Fibroblast of villous mesenchyme (primary cell): Measurements from ENCODE around the gene PXMP2. TPM values are rescaled to one million over a fixed set of nuclear protein-coding genes. Genes with fewer than 3 reads are reported as not detected.
A peak's percentile ranks its signal among the peaks of the same experiment; 100 is the strongest.
"Not testable (repeated sequence)": the region's sequence is repeated elsewhere in the genome, so short reads cannot be mapped to it uniquely, and the experiment has no call there.

ENCODE experiments used
- DNase-seq: peaks from one replicate; pipeline ENCODE4 v3.0.0-alpha.2; 2010; ENCODE audit warnings: low read depth
- H3K4me3 ChIP-seq: 2 replicates; pipeline ENCODE4 v1.5.1; 2011; ENCODE audit warnings: low read depth, mild to moderate bottlenecking, low read length
- total RNA-seq: library from RNA; depleted of rRNA; stranded (reverse); fragments of >200 nt; gene quantifications from 2 replicates; pipeline ENCODE4 v1.2.3, GENCODE V29; 2012
- TF ChIP-seq, protein P1 (sequence below): IDR thresholded peaks from 2 replicates; pipeline ENCODE4 v1.5.1; 2012; ENCODE audit warnings: low read depth, mild to moderate bottlenecking, low read length; ENCODE audit not compliant: insufficient read depth

PXMP2 gene
- total RNA-seq, 1 donor, result 10.8 TPM

DNA sequence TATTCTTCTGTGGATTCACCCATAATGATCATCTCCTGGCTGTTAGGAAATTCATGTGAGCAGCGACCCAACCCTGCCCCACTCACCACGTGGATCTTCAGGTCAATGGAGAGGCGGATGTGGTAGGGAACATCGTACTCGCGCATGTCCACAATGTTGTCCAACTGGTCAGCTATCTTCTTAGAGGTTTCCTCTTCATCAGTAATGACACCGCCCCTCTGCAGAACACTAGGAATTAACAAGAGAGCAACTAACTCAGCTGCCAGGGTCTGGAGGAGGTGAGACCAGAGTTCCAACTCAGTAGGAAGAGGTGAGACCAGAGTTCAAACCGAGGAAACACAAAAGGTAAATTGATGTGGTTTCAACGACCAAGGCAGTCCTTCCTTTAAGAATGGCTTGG lies 9.9 kb upstream of the PXMP2 start:
- no peak for DNase-seq
- no peak overlapping the region for H3K4me3 ChIP-seq
- TF ChIP-seq, protein P1, sequence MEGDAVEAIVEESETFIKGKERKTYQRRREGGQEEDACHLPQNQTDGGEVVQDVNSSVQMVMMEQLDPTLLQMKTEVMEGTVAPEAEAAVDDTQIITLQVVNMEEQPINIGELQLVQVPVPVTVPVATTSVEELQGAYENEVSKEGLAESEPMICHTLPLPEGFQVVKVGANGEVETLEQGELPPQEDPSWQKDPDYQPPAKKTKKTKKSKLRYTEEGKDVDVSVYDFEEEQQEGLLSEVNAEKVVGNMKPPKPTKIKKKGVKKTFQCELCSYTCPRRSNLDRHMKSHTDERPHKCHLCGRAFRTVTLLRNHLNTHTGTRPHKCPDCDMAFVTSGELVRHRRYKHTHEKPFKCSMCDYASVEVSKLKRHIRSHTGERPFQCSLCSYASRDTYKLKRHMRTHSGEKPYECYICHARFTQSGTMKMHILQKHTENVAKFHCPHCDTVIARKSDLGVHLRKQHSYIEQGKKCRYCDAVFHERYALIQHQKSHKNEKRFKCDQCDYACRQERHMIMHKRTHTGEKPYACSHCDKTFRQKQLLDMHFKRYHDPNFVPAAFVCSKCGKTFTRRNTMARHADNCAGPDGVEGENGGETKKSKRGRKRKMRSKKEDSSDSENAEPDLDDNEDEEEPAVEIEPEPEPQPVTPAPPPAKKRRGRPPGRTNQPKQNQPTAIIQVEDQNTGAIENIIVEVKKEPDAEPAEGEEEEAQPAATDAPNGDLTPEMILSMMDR, result no peak

- no peak overlapping the region for H3K4me3 ChIP-seq
- no peak for DNase-seq
Observed at GRCh38 chr12:132685400-132685799, 2.0 kb upstream of the PXMP2 start.

DNA sequence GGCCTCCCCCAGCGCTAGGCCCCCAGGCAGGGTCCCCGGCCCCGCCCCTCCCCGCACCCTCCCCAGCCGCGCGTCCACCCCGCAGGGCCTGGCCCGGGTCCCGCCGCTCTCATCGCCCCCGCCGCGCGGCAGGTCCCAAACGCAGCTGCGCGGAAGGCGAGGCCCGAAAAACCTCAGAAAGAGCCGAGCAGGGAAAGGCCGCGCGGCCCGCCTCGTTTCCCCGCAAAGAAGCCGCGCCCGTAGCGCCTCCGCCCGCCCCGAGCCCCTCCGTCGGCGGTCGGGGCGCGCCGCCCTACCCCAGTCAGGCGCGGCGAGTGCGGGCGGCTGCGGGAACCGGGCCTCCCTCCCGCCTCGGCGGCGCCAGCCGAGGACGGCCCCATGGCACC lies 569 bp upstream of the PXMP2 start:
- DNase-seq, result no peak
- TF ChIP-seq, protein P1, result no peak
- H3K4me3 ChIP-seq, result peak overlapping the region; percentile 60

More at GRCh38 chr12:132685400-132685799, 2.0 kb upstream of the PXMP2 start:
- TF ChIP-seq, protein P1, result no peak

GRCh38 chr12:132689227-132689626 lies 1.8 kb downstream of the PXMP2 start:
- TF ChIP-seq, protein P1, result no peak
- DNase-seq, result no peak
- H3K4me3 ChIP-seq, result peak overlapping the region; percentile 6

GRCh38 chr12:132690112-132690511 lies 2.7 kb downstream of the PXMP2 start:
- no peak overlapping the region for H3K4me3 ChIP-seq
- TF ChIP-seq, protein P1, result no peak
- DNase-seq, result no peak

- not testable (repeated sequence) for H3K4me3 ChIP-seq, DNase-seq
Observed at GRCh38 chr12:132692030-132692429, 4.6 kb downstream of the PXMP2 start.

- DNase-seq, H3K4me3 ChIP-seq: not testable (repeated sequence)
Observed at GRCh38 chr12:132694888-132695287, 7.5 kb downstream of the PXMP2 start.

- H3K4me3 ChIP-seq, result no peak overlapping the region
- no peak for DNase-seq
- TF ChIP-seq, protein P1, result no peak
Observed at GRCh38 chr12:132695431-132695830, 8.0 kb downstream of the PXMP2 start.
